Measurements from ENCODE around the gene OR2Z1. TPM values are rescaled to one million over a fixed set of nuclear protein-coding genes. Genes with fewer than 3 reads are reported as not detected.

OR2Z1 gene
- total RNA-seq, 1 experiment from 2014 or later: not detected

- TF ChIP-seq ATF3 (CRISPR knock-in tag; conservative IDR thresholded peaks at IDR 0.05) (no peak), CTCF (IDR thresholded peaks at IDR 0.05) (no peak), ELF4 (CRISPR knock-in tag; IDR thresholded peaks at IDR 0.05; ENCODE audit: low read depth) (no peak), KAT7 (CRISPR knock-in tag; IDR thresholded peaks at IDR 0.05; ENCODE audit: borderline replicate concordance) (no peak), TP53 (CRISPR knock-in tag; IDR thresholded peaks at IDR 0.05) (no peak)
These were observed 25.9 kb upstream of the OR2Z1 start (continued) for GRCh38 chr19:8695501-8695900.

- TF ChIP-seq ZNF219 (CRISPR knock-in tag; IDR thresholded peaks at IDR 0.05; ENCODE audit: borderline replicate concordance) (no peak), ERG (CRISPR knock-in tag; IDR thresholded peaks at IDR 0.05) (no peak), FOXP1 (CRISPR knock-in tag; IDR thresholded peaks at IDR 0.05; ENCODE audit: borderline replicate concordance) (no peak), ZNF423 (CRISPR knock-in tag; IDR thresholded peaks at IDR 0.05) (no peak), ETV6 (CRISPR knock-in tag; IDR thresholded peaks at IDR 0.05) (no peak), NFE2L1 (CRISPR knock-in tag; IDR thresholded peaks at IDR 0.05) (no peak), E2F5 (CRISPR knock-in tag; IDR thresholded peaks at IDR 0.05) (no peak), ZSCAN18 (CRISPR knock-in tag; IDR thresholded peaks at IDR 0.05) (no peak)
- Mint-ChIP-seq H3K4me3 (no peak overlapping the region), H3K4me1 (no peaks in the 10 kb centered on the region), H3K36me3 (peaks cover 9% of the 10 kb centered on the region; the same call in 1 of the 2 replicates), H3K9me3 (peaks cover 43% of the 10 kb centered on the region), H3K27ac (no peak overlapping the region), H3K27me3 (ENCODE audit: low read depth) (peaks cover 25% of the 10 kb centered on the region)
- POLR2A ChIA-PET: no interaction called here
- CTCF ChIA-PET: no interaction called here
- ATAC-seq (no peak), DNase-seq (ENCODE audit: low spot score) (no peak)
These were observed 25.5 kb upstream of the OR2Z1 start for GRCh38 chr19:8695911-8696310.

GRCh38 chr19:8696993-8697392 is 24.4 kb upstream of the OR2Z1 start:
- ChIA-PET CTCF (interaction anchor here (0.6 to 1.5 kb wide), 3 partner anchors 25 to 38 kb away, joined by 3 to 4 read pairs (median 3); no protein-coding TSS in a partner anchor), POLR2A (no interaction called here)
- Mint-ChIP-seq H3K4me3 (no peak overlapping the region), H3K27me3 (ENCODE audit: low read depth) (peaks cover 22% of the 10 kb centered on the region), H3K36me3 (peaks cover 9% of the 10 kb centered on the region; the same call in 1 of the 2 replicates), H3K4me1 (no peaks in the 10 kb centered on the region), H3K9me3 (peaks cover 40% of the 10 kb centered on the region), H3K27ac (no peak overlapping the region)
- ATAC-seq: no peak
- DNase-seq (ENCODE audit: low spot score): no peak
- TF ChIP-seq AFF4 (CRISPR knock-in tag; IDR thresholded peaks at IDR 0.05; ENCODE audit: borderline replicate concordance): no peak
- TF ChIP-seq EMX1 (CRISPR knock-in tag; IDR thresholded peaks at IDR 0.05): no peak
